IMR-90 (cell line): ENCODE measurements around the gene MGAT4A. TPM values are rescaled to one million over a fixed set of nuclear protein-coding genes. Genes with fewer than 3 reads are reported as not detected.

Experiments used
- ATAC-seq: fragments of 200-7000 bp; cut with Tn5 transposase; 2 replicates; pipeline ENCODE4 v1.9.1; 2020; ENCODE audit warnings: low read depth, mild to moderate bottlenecking, moderate library complexity
- BruUV-seq: library from RNA; stranded (reverse); fragments of 400-500 nt; replicated peaks from 2 replicates; lab custom pipeline; 2021; lab: Mats Ljungman, UMichigan
- CTCF ChIA-PET: fragments of 300-600 bp; formaldehyde crosslinking; extraction: SDS; loops from one replicate; lab custom pipeline; 2021; ENCODE audit warnings: antibody characterized with exemption; lab: Yijun Ruan, JAX
- POLR2A ChIA-PET: fragments of 300-600 bp; sonication (Branson Sonifier 250); formaldehyde crosslinking; loops from one replicate; lab custom pipeline; 2022; ENCODE audit warnings: antibody characterized with exemption; ENCODE audit not compliant: unreplicated experiment; lab: Charles Lee
- DNase-seq: peaks from one replicate; pipeline ENCODE4 v3.0.0; 2013
- H2AFZ ChIP-seq: replicated peaks from 2 replicates; pipeline ENCODE3; 2013; ENCODE audit warnings: low read length, mild to moderate bottlenecking; ENCODE audit not compliant: poor library complexity
- H2AK5ac ChIP-seq: 2 replicates; pipeline ENCODE4 v1.6.1; 2013; ENCODE audit warnings: low read depth, low read length, inconsistent platforms
- H2AK9ac ChIP-seq: replicated peaks from 2 replicates; pipeline ENCODE3; 2013; ENCODE audit warnings: mild to moderate bottlenecking, low read depth, low read length, moderate library complexity; ENCODE audit not compliant: poor library complexity
- H2BK120ac ChIP-seq: 2 replicates; pipeline ENCODE4 v1.6.1; 2013; ENCODE audit warnings: low read depth, low read length, inconsistent platforms
- H2BK15ac ChIP-seq: 3 replicates; pipeline ENCODE4 v1.6.1; 2013; ENCODE audit warnings: low read depth, low read length, inconsistent platforms
- H2BK20ac ChIP-seq: 2 replicates; pipeline ENCODE4 v1.6.1; 2013; ENCODE audit warnings: low read depth, mild to moderate bottlenecking, inconsistent platforms, low read length, moderate library complexity
- H2BK5ac ChIP-seq: 2 replicates; pipeline ENCODE4 v1.6.1; 2013; ENCODE audit warnings: mild to moderate bottlenecking, low read depth, low read length, inconsistent platforms; ENCODE audit not compliant: poor library complexity, severe bottlenecking
- H3K14ac ChIP-seq: replicated peaks from 2 replicates; pipeline ENCODE4 v1.6.1; 2013; ENCODE audit warnings: low read depth, low read length, inconsistent platforms
- H3K18ac ChIP-seq: 2 replicates; pipeline ENCODE4 v1.6.1; 2013; ENCODE audit warnings: low read depth, low read length, control low read depth
- H3K23ac ChIP-seq: 2 replicates; pipeline ENCODE4 v1.6.1; 2013; ENCODE audit warnings: low read depth, low read length, inconsistent platforms
- H3K27ac ChIP-seq: 2 replicates; pipeline ENCODE4 v1.5.1; 2013; ENCODE audit warnings: mild to moderate bottlenecking, control low read depth, low read length; ENCODE audit not compliant: insufficient read depth
- H3K27me3 ChIP-seq: 2 replicates; pipeline ENCODE4 v1.6.1; 2013; ENCODE audit warnings: low read length; ENCODE audit not compliant: control insufficient read depth, insufficient read depth
- H3K36me3 ChIP-seq: 2 replicates; pipeline ENCODE4 v1.6.1; 2013; ENCODE audit warnings: low read length, mixed read lengths; ENCODE audit not compliant: control insufficient read depth, insufficient read depth
- H3K4ac ChIP-seq: 2 replicates; pipeline ENCODE4 v1.6.1; 2013; ENCODE audit warnings: low read depth, low read length, inconsistent platforms
- H3K4me1 ChIP-seq: 2 replicates; pipeline ENCODE4 v1.6.1; 2013; ENCODE audit warnings: low read length, mixed read lengths; ENCODE audit not compliant: control insufficient read depth, insufficient read depth
- H3K4me2 ChIP-seq: 2 replicates; pipeline ENCODE4 v1.6.1; 2013; ENCODE audit warnings: low read depth, mild to moderate bottlenecking, control low read depth, low read length, moderate library complexity
- H3K4me3 ChIP-seq: 2 replicates; pipeline ENCODE4 v1.5.1; 2013; ENCODE audit warnings: low read depth, mild to moderate bottlenecking, control low read depth, low read length, moderate library complexity; ENCODE audit not compliant: insufficient read depth
- H3K56ac ChIP-seq: 2 replicates; pipeline ENCODE4 v1.6.1; 2013; ENCODE audit warnings: low read length, inconsistent platforms; ENCODE audit not compliant: insufficient read depth; ENCODE audit errors: extremely low read depth
- H3K79me1 ChIP-seq, 2 experiments: 2 replicates each; pipeline ENCODE4 v1.6.1; 2013; ENCODE audit warnings: low read length in 2 of 2, inconsistent platforms in 1 of 2, low read depth in 1 of 2
- H3K9ac ChIP-seq: 2 replicates; pipeline ENCODE4 v1.6.1; 2013; ENCODE audit warnings: low read depth, low read length, control low read depth
- H3K9me1 ChIP-seq: 2 replicates; pipeline ENCODE4 v1.6.1; 2013; ENCODE audit warnings: low read length, inconsistent platforms; ENCODE audit not compliant: insufficient read depth
- H3K9me3 ChIP-seq: 2 replicates; pipeline ENCODE4 v1.6.1; 2013; ENCODE audit warnings: low read length; ENCODE audit not compliant: control insufficient read depth, insufficient read depth
- H4K20me1 ChIP-seq: 2 replicates; pipeline ENCODE4 v1.6.1; 2013; ENCODE audit warnings: low read length, inconsistent platforms; ENCODE audit not compliant: insufficient read depth
- H4K5ac ChIP-seq: 2 replicates; pipeline ENCODE4 v1.6.1; 2013; ENCODE audit warnings: mild to moderate bottlenecking, low read depth, low read length, control low read depth
- H4K8ac ChIP-seq, 2 experiments: 2 replicates each; pipeline ENCODE4 v1.6.1; 2013; ENCODE audit warnings: low read depth in 2 of 2, low read length in 2 of 2, control low read depth in 1 of 2, inconsistent platforms in 1 of 2
- H4K91ac ChIP-seq: 2 replicates; pipeline ENCODE4 v1.6.1; 2013; ENCODE audit warnings: low read depth, low read length, inconsistent platforms; ENCODE audit not compliant: insufficient read depth
- CEBPB ChIP-seq: IDR thresholded peaks from 2 replicates; pipeline ENCODE4 v1.6.1; 2012; ENCODE audit warnings: low read depth, low read length, improper control_type of control experiment
- CTCF ChIP-seq: conservative IDR thresholded peaks from 2 replicates; pipeline ENCODE4 v1.5.1; 2012; ENCODE audit warnings: mild to moderate bottlenecking, low read depth, low read length, improper control_type of control experiment
- ELK1 ChIP-seq: fragments of 150-350 bp; IDR thresholded peaks from 2 replicates; pipeline ENCODE4 v1.6.1; 2016; ENCODE audit warnings: low read depth, mild to moderate bottlenecking, low read length, moderate library complexity, borderline replicate concordance
- FOS ChIP-seq: fragments of 150-350 bp; IDR thresholded peaks from 2 replicates; pipeline ENCODE4 v1.6.1; 2016; ENCODE audit warnings: low read depth, low read length
- MAFK ChIP-seq: IDR thresholded peaks from 2 replicates; pipeline ENCODE4 v1.6.1; 2012; ENCODE audit warnings: low read depth, low read length, improper control_type of control experiment
- MAZ ChIP-seq: IDR thresholded peaks from 2 replicates; pipeline ENCODE4 v1.6.1; 2012; ENCODE audit warnings: low read depth, mild to moderate bottlenecking, low read length, improper control_type of control experiment, moderate library complexity, borderline replicate concordance
- NFE2L2 ChIP-seq: fragments of 150-350 bp; IDR thresholded peaks from 2 replicates; pipeline ENCODE4 v1.6.1; 2016; ENCODE audit warnings: low read depth, mild to moderate bottlenecking, low read length
- RCOR1 ChIP-seq: IDR thresholded peaks from 2 replicates; pipeline ENCODE4 v1.6.1; 2012; ENCODE audit warnings: mild to moderate bottlenecking, low read length, improper control_type of control experiment; ENCODE audit not compliant: insufficient replicate concordance
- RFX5 ChIP-seq: IDR thresholded peaks from 2 replicates; pipeline ENCODE4 v1.8.0; 2012; ENCODE audit warnings: low read depth, mild to moderate bottlenecking, low read length, moderate library complexity
- WGBS, 2 experiments: methylation state at CpG; one replicate each; pipeline versions ENCODE4 v1.1.5 to v1.1.7; 2013; ENCODE audit warnings: missing lambda C conversion rate in 2 of 2; ENCODE audit not compliant: insufficient read length in 1 of 2; ENCODE audit errors: extremely low coverage in 2 of 2; 5-methylcytosine and 5-hydroxymethylcytosine counted together
- dilution Hi-C: fragments of 300-500 bp; cut with HindIII; formaldehyde crosslinking; loops from one replicate; pipeline ENCODE4 v1.14.3; 2018; ENCODE audit warnings: low sequenced_read_pairs; ENCODE audit not compliant: unreplicated experiment
- in situ Hi-C: fragments of 300-500 bp; cut with MboI; formaldehyde crosslinking; loops from 3 replicates; pipeline ENCODE4 v1.14.3; 2019; ENCODE audit warnings: low sequenced_read_pairs, inconsistent platforms, mixed read lengths
- intact Hi-C: fragments of 100-400 bp; cut with micrococcal nuclease; formaldehyde crosslinking; loops from 2 replicates; pipeline ENCODE4 v1.10.0; 2022
- polyA plus RNA-seq, 3 experiments: library from polyadenylated mRNA; depleted of rRNA; stranded (reverse); fragments of >200 nt; gene quantifications; 2 replicates each; pipeline ENCODE4 v1.2.3, GENCODE V29; 2012; ENCODE audit warnings: low replicate concordance in 1 of 3
- total RNA-seq: library from RNA; depleted of rRNA; stranded (reverse); fragments of >200 nt; gene quantifications from 2 replicates; pipeline ENCODE4 v1.2.3, GENCODE V29; 2012

The MGAT4A gene
- total and polyA plus RNA-seq, 2 of the 4 experiments (the other 2 are of a cell fraction): under 0.01 TPM; not detected in 1

- ChIA-PET POLR2A (no interaction called here), CTCF (no interaction called here)
- no peaks in the 10 kb centered on the region for H4K20me1 ChIP-seq
- no TSS peak for BruUV-seq
- no CpG with 5 or more reads among the region's 3 CpGs for WGBS, 2 experiments
- in situ Hi-C loops (no loop called here), intact Hi-C loops (loop anchor here (10.0 kb wide), 1 partner anchor 1610 kb away; no protein-coding TSS in a partner anchor), dilution Hi-C loops (no loop called here)
- no peaks in the 10 kb centered on the region for H3K9me1 ChIP-seq
- no peak overlapping the region for H3K23ac ChIP-seq
- no peak overlapping the region for H3K14ac ChIP-seq
- no peaks in the 10 kb centered on the region for H3K79me1 ChIP-seq
- no peak overlapping the region for H4K5ac ChIP-seq
- H3K4me1 ChIP-seq: no peaks in the 10 kb centered on the region
- H2AK5ac ChIP-seq: no peak overlapping the region
- no peak overlapping the region for H3K4ac ChIP-seq
- no peaks in the 10 kb centered on the region for H3K9me3 ChIP-seq
- no peak overlapping the region for H2AFZ ChIP-seq
- no peak overlapping the region for H2BK5ac ChIP-seq
- H3K9ac ChIP-seq: no peak overlapping the region
- no peak overlapping the region for H4K91ac ChIP-seq
- no peak overlapping the region for H3K4me2 ChIP-seq
- H4K8ac ChIP-seq: no peak overlapping the region
- no peak overlapping the region for H3K4me3 ChIP-seq
- H2BK120ac ChIP-seq: no peak overlapping the region
- H3K27ac ChIP-seq: no peak overlapping the region
- H2BK20ac ChIP-seq: no peak overlapping the region
- H3K36me3 ChIP-seq: no peaks in the 10 kb centered on the region
- no peak for DNase-seq
- no peak for TF ChIP-seq NFE2L2
- TF ChIP-seq FOS: no peak
- no peak for TF ChIP-seq RCOR1
- no peak for TF ChIP-seq CTCF
- TF ChIP-seq MAZ: no peak
- TF ChIP-seq MAFK: no peak
- no peak for TF ChIP-seq CEBPB
- TF ChIP-seq ELK1: no peak
- TF ChIP-seq RFX5: no peak
- no peak for ATAC-seq
- no peak overlapping the region for H2AK9ac ChIP-seq
- H3K56ac ChIP-seq: no peak overlapping the region
- H3K18ac ChIP-seq: no peak overlapping the region
- H2BK15ac ChIP-seq: no peak overlapping the region
- H3K27me3 ChIP-seq: peaks cover 5% of the 10 kb centered on the region
Observed at GRCh38 chr2:98654699-98655495, 76.0 kb downstream of the MGAT4A start.
